Neural cell (in vitro differentiated cells): ENCODE results near the gene EHD1. TPM values are rescaled to one million over a fixed set of nuclear protein-coding genes. Genes with fewer than 3 reads are reported as not detected.

Experiments
- H2AFZ ChIP-seq: fragments of 200-600, 300-800 bp; sonication (generic), shearing (Covaris generic); 2 replicates; pipeline ENCODE4 v1.6.0; 2014; ENCODE audit warnings: low read depth, mild to moderate bottlenecking, antibody characterized with exemption, low read length, moderate library complexity
- H3F3A ChIP-seq: fragments of 200-600 bp; shearing (Covaris generic); 2 replicates; pipeline ENCODE4 v1.6.1; 2016; ENCODE audit warnings: mild to moderate bottlenecking, moderate library complexity, mixed read lengths, antibody characterized with exemption, low read length; ENCODE audit not compliant: insufficient read depth, poor library complexity, severe bottlenecking
- H3K27ac ChIP-seq: fragments of 200-600, 300-800 bp; sonication (generic), shearing (Covaris generic); 2 replicates; pipeline ENCODE4 v1.5.1; 2014; ENCODE audit warnings: mild to moderate bottlenecking, low read length, moderate library complexity
- H3K27me3 ChIP-seq: fragments of 300-800, 200-600 bp; sonication (generic), shearing (Covaris generic); 2 replicates; pipeline ENCODE4 v1.6.0; 2014; ENCODE audit warnings: mild to moderate bottlenecking, low read depth, low read length, moderate library complexity; ENCODE audit not compliant: insufficient read depth
- H3K36me3 ChIP-seq: fragments of 300-800, 200-600 bp; sonication (generic), shearing (Covaris generic); 2 replicates; pipeline ENCODE4 v1.5.1; 2014; ENCODE audit warnings: mild to moderate bottlenecking, antibody characterized with exemption, low read length, moderate library complexity; ENCODE audit not compliant: insufficient read depth
- H3K4me2 ChIP-seq: fragments of 300-800, 200-600 bp; sonication (generic), shearing (Covaris generic); 2 replicates; pipeline ENCODE4 v1.6.0; 2014; ENCODE audit warnings: mild to moderate bottlenecking, low read length
- H3K4me3 ChIP-seq: fragments of 300-800, 200-600 bp; sonication (generic), shearing (Covaris generic); 2 replicates; pipeline ENCODE4 v1.5.1; 2014; ENCODE audit warnings: mild to moderate bottlenecking, low read length, moderate library complexity
- H3K79me2 ChIP-seq: fragments of 200-600 bp; shearing (Covaris generic); replicated peaks from 2 replicates; pipeline ENCODE4 v1.6.0; 2014; ENCODE audit warnings: mild to moderate bottlenecking, low read length, moderate library complexity; ENCODE audit not compliant: insufficient read depth
- H3K9ac ChIP-seq: fragments of 300-800, 200-600 bp; sonication (generic), shearing (Covaris generic); 2 replicates; pipeline ENCODE4 v1.6.1; 2016; ENCODE audit warnings: mild to moderate bottlenecking, low read length, mixed read lengths
- H3K9me2 ChIP-seq: fragments of 200-600 bp; shearing (Covaris generic); 2 replicates; pipeline ENCODE4 v1.6.1; 2016; ENCODE audit warnings: mild to moderate bottlenecking, low read length, mixed read lengths; ENCODE audit not compliant: insufficient read depth
- H3K9me3 ChIP-seq: fragments of 200-600, 300-800 bp; sonication (generic), shearing (Covaris generic); 2 replicates; pipeline ENCODE4 v1.6.1; 2016; ENCODE audit warnings: mild to moderate bottlenecking, mixed run types, low read length, moderate library complexity, mixed read lengths
- H4K20me1 ChIP-seq: fragments of 200-600 bp; shearing (Covaris generic); 2 replicates; pipeline ENCODE4 v1.6.1; 2016; ENCODE audit warnings: mild to moderate bottlenecking, mixed run types; ENCODE audit not compliant: insufficient read depth
- CTCF ChIP-seq: fragments of 450-650 bp; IDR thresholded peaks from 2 replicates; pipeline ENCODE4 v1.5.1; 2014; ENCODE audit warnings: antibody characterized with exemption, mild to moderate bottlenecking, moderate library complexity; ENCODE audit not compliant: poor library complexity, severe bottlenecking
- EP300 ChIP-seq: fragments of 450-650 bp; conservative IDR thresholded peaks from 2 replicates; pipeline ENCODE4 v1.6.1; 2014; ENCODE audit warnings: antibody characterized with exemption, mild to moderate bottlenecking, moderate library complexity; ENCODE audit not compliant: poor library complexity, severe bottlenecking
- EZH2 ChIP-seq: fragments of 200-600, 300-800 bp; shearing (Covaris generic), sonication (generic); IDR thresholded peaks from 2 replicates; pipeline ENCODE4 v1.6.1; 2014; ENCODE audit warnings: antibody characterized with exemption, low read length, borderline replicate concordance, mild to moderate bottlenecking; ENCODE audit not compliant: insufficient read depth, poor library complexity, severe bottlenecking
- MXI1 ChIP-seq: fragments of 450-650 bp; conservative IDR thresholded peaks from 2 replicates; pipeline ENCODE4 v1.6.1; 2014; ENCODE audit warnings: antibody characterized with exemption, mild to moderate bottlenecking; ENCODE audit not compliant: poor library complexity, severe bottlenecking
- POLR2AphosphoS5 ChIP-seq: IDR thresholded peaks from 2 replicates; pipeline ENCODE4 v1.6.1; 2012
- RAD21 ChIP-seq: fragments of 450-650 bp; conservative IDR thresholded peaks from 2 replicates; pipeline ENCODE4 v1.6.1; 2014; ENCODE audit warnings: antibody characterized with exemption, mild to moderate bottlenecking, moderate library complexity
- REST ChIP-seq: IDR thresholded peaks from 2 replicates; pipeline ENCODE4 v1.6.1; 2012; ENCODE audit warnings: borderline replicate concordance
- SMC3 ChIP-seq: fragments of 450-650 bp; conservative IDR thresholded peaks from 2 replicates; pipeline ENCODE4 v1.6.1; 2014; ENCODE audit warnings: antibody characterized with exemption, mild to moderate bottlenecking, moderate library complexity; ENCODE audit not compliant: poor library complexity
- TAF1 ChIP-seq: IDR thresholded peaks from 2 replicates; pipeline ENCODE4 v1.6.1; 2012; ENCODE audit warnings: low read depth
- polyA plus RNA-seq: library from polyadenylated mRNA; depleted of rRNA; stranded (reverse); fragments of >200 nt; gene quantifications from 2 replicates; pipeline ENCODE4 v1.2.3, GENCODE V29; 2014

EHD1 gene
- polyA plus RNA-seq, 1 donor from 2014 or later, result 26.4 TPM

GRCh38 chr11:64897381-64898075 is 19.1 kb upstream of the EHD1 start:
- no peak overlapping the region for H2AFZ ChIP-seq
- no peak overlapping the region for H3K4me3 ChIP-seq
- H3K9me2 ChIP-seq, result no peaks in the 10 kb centered on the region
- H3K79me2 ChIP-seq, result no peaks in the 10 kb centered on the region
- H3K9me3 ChIP-seq, result no peaks in the 10 kb centered on the region
- no peaks in the 10 kb centered on the region for H4K20me1 ChIP-seq
- H3K36me3 ChIP-seq, result no peaks in the 10 kb centered on the region
- no peak overlapping the region for H3K9ac ChIP-seq
- no peaks in the 10 kb centered on the region for H3K27me3 ChIP-seq
- TF ChIP-seq CTCF (no peak), REST (no peak), POLR2AphosphoS5 (no peak)
- no peaks in the 10 kb centered on the region for H3F3A ChIP-seq
- H3K4me2 ChIP-seq, result no peak overlapping the region
- no peak overlapping the region for H3K27ac ChIP-seq

- H3K4me3 ChIP-seq, result no peak overlapping the region
- H3K27me3 ChIP-seq, result no peaks in the 10 kb centered on the region
- H4K20me1 ChIP-seq, result no peaks in the 10 kb centered on the region
- H3K36me3 ChIP-seq, result no peaks in the 10 kb centered on the region
- no peaks in the 10 kb centered on the region for H3K79me2 ChIP-seq
- no peak overlapping the region for H3K4me2 ChIP-seq
- no peak overlapping the region for H2AFZ ChIP-seq
- no peak overlapping the region for H3K9ac ChIP-seq
- H3F3A ChIP-seq, result no peaks in the 10 kb centered on the region
- H3K27ac ChIP-seq, result no peak overlapping the region
- no peak for TF ChIP-seq REST
- TF ChIP-seq EZH2, result no peak
- TF ChIP-seq POLR2AphosphoS5, result no peak
- TF ChIP-seq EP300, result no peak
- no peak for TF ChIP-seq CTCF
- TF ChIP-seq SMC3, result no peak
- no peak for TF ChIP-seq MXI1
- TF ChIP-seq TAF1, result no peak
- TF ChIP-seq RAD21, result no peak
- H3K9me3 ChIP-seq, result no peaks in the 10 kb centered on the region
- H3K9me2 ChIP-seq, result no peaks in the 10 kb centered on the region
Observed at GRCh38 chr11:64896448-64897022, 18.1 kb upstream of the EHD1 start.
